T-helper 2 cell treated with Interferon-gamma antibody and Interleukin-4, amounts not matched to agents 5 μg/mL and 100 μg/mL, for 36 hours (primary cell): ENCODE measurements around the gene KCNH2.
"Not testable (repeated sequence)": the region's sequence is repeated elsewhere in the genome, so short reads cannot be mapped to it uniquely, and the experiment has no call there.

Source experiments
- DNase-seq: peaks from one replicate; pipeline ENCODE4 v3.0.0; 2021; ENCODE audit warnings: low spot score
- H3K27ac Mint-ChIP-seq: one replicate; pipeline ENCODE4 v1.8.0; 2021; ENCODE audit warnings: mild to moderate bottlenecking, mixed read lengths
- H3K27me3 Mint-ChIP-seq: one replicate; pipeline ENCODE4 v1.8.0; 2021; ENCODE audit warnings: low read depth, mixed read lengths
- H3K36me3 Mint-ChIP-seq: one replicate; pipeline ENCODE4 v1.8.0; 2021; ENCODE audit warnings: low read depth, mixed read lengths
- H3K4me1 Mint-ChIP-seq: one replicate; pipeline ENCODE4 v1.8.0; 2021; ENCODE audit warnings: low read depth, mixed read lengths
- H3K4me3 Mint-ChIP-seq: one replicate; pipeline ENCODE4 v1.8.0; 2022; ENCODE audit warnings: mild to moderate bottlenecking, moderate library complexity, mixed read lengths
- H3K9me3 Mint-ChIP-seq: one replicate; pipeline ENCODE4 v1.8.0; 2021; ENCODE audit warnings: mixed read lengths

KCNH2 gene

DNA sequence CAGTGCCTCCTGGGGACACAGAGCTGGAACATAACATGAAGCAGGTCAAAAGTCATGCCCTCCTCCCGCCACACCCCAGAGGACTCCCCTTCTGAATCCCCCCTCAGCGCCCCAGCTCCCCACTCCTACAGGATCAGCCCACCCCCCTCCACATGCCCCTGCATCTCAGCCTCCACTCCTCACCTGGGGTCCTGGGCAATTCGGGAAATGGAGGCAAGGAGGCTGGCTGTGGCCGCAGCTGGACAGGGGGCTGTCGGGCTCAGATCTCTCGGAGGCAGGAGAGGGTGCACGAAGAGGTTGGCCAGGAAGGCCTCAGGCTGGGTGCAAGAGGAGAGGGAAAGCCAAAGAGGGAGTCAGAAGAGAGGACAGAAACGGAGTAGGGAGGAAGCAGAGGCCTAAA, 38.4 kb upstream of the KCNH2 start:
- H3K27me3 Mint-ChIP-seq, result peaks cover 35% of the 10 kb centered on the region
- peaks cover 21% of the 10 kb centered on the region for H3K36me3 Mint-ChIP-seq
- no peaks in the 10 kb centered on the region for H3K9me3 Mint-ChIP-seq
- H3K4me3 Mint-ChIP-seq, result peak overlapping the region; percentile 29
- H3K4me1 Mint-ChIP-seq, result peaks cover 52% of the 10 kb centered on the region
- DNase-seq, result no peak
- peak overlapping the region; percentile 66 for H3K27ac Mint-ChIP-seq

DNA sequence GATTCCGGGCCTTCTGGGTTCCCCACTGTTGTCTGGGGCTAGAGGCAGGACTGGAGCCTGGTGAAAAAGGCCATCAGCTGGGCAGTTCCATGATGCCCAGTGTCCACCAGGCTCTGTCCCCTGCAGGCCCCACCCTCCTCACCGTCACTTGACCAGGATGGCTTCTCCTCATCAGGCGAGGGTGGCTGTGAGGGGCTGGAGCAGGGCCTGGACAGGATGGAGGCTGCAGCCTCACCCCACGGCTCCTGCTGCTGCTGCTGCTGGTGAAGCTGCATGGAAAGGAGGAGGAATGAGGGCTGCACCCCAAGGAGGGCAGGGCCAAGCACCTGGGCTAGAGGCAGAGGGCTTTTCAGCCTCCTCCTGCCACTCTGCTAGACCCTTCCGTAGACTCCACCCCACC, 37.8 kb upstream of the KCNH2 start:
- H3K4me3 Mint-ChIP-seq, result no peak overlapping the region
- peaks cover 31% of the 10 kb centered on the region for H3K27me3 Mint-ChIP-seq
- H3K36me3 Mint-ChIP-seq, result peaks cover 21% of the 10 kb centered on the region
- peaks cover 56% of the 10 kb centered on the region for H3K4me1 Mint-ChIP-seq
- no peak for DNase-seq
- no peaks in the 10 kb centered on the region for H3K9me3 Mint-ChIP-seq
- peak overlapping the region; percentile 66 for H3K27ac Mint-ChIP-seq

- Mint-ChIP-seq H3K4me3 (peak overlapping the region; percentile 84), H3K9me3 (no peaks in the 10 kb centered on the region), H3K4me1 (peaks cover 63% of the 10 kb centered on the region), H3K36me3 (peaks cover 21% of the 10 kb centered on the region), H3K27me3 (peaks cover 21% of the 10 kb centered on the region), H3K27ac (peak overlapping the region; percentile 93)
- DNase-seq, result peak; percentile 14
Observed at GRCh38 chr7:151014950-151015349, 36.8 kb upstream of the KCNH2 start.

GRCh38 chr7:151013733-151014497, 35.8 kb upstream of the KCNH2 start:
- H3K4me1 Mint-ChIP-seq, result peaks cover 61% of the 10 kb centered on the region
- H3K27me3 Mint-ChIP-seq, result peaks cover 13% of the 10 kb centered on the region
- H3K4me3 Mint-ChIP-seq, result peak overlapping the region; percentile 84
- DNase-seq, result peak; percentile 85
- peaks cover 21% of the 10 kb centered on the region for H3K36me3 Mint-ChIP-seq
- H3K9me3 Mint-ChIP-seq, result no peaks in the 10 kb centered on the region
- H3K27ac Mint-ChIP-seq, result peak overlapping the region; percentile 93

DNA sequence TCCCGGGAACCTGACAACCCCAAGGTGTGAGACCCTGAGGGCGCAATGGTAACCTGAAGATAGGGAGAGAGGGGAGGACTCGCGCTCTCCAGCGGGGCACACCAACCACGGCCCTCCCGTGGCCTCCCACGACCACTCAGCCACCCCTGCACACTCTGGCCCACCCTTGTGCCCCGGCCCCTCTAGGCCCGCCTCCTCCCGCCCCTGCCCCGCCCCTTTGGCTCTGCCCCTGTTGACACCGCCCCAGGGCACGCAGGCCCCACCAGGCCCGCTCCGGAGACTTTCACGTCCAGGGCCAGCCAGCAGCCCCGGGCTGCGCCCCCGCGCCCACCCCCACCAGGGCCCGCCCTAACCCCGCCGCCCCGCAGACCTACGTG, 35.2 kb upstream of the KCNH2 start:
- Mint-ChIP-seq H3K4me3 (peak overlapping the region; percentile 84), H3K27me3 (peaks cover 9% of the 10 kb centered on the region), H3K36me3 (peaks cover 23% of the 10 kb centered on the region), H3K9me3 (no peaks in the 10 kb centered on the region), H3K4me1 (peaks cover 61% of the 10 kb centered on the region), H3K27ac (peak overlapping the region; percentile 93)
- DNase-seq, result no peak

DNA sequence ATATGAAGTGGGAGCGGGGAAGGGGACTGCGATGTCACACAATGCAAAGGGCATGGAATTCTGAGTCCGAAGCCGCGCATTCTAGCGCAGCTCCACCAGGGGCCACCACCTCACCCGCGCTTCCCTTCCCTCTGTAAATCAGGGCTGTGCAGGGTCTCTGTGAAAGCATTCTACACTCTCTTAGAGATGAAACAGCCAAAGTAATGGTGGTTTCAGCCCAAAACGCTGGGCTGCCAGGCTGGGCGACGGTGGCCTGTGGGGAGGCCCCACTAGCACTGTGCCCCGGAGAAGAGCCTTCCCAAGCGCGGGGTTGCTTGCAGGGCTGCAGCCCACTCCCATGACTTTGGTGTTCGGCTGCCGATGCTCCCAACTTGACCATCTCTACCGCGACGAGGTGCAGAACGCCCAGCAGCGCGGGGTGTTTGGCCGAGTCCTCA, 34.8 kb upstream of the KCNH2 start:
- Mint-ChIP-seq H3K9me3 (no peaks in the 10 kb centered on the region), H3K27ac (peak overlapping the region; percentile 79), H3K4me3 (peak overlapping the region; percentile 71), H3K36me3 (peaks cover 21% of the 10 kb centered on the region), H3K27me3 (peaks cover 5% of the 10 kb centered on the region), H3K4me1 (peaks cover 62% of the 10 kb centered on the region)
- no peak for DNase-seq

DNA sequence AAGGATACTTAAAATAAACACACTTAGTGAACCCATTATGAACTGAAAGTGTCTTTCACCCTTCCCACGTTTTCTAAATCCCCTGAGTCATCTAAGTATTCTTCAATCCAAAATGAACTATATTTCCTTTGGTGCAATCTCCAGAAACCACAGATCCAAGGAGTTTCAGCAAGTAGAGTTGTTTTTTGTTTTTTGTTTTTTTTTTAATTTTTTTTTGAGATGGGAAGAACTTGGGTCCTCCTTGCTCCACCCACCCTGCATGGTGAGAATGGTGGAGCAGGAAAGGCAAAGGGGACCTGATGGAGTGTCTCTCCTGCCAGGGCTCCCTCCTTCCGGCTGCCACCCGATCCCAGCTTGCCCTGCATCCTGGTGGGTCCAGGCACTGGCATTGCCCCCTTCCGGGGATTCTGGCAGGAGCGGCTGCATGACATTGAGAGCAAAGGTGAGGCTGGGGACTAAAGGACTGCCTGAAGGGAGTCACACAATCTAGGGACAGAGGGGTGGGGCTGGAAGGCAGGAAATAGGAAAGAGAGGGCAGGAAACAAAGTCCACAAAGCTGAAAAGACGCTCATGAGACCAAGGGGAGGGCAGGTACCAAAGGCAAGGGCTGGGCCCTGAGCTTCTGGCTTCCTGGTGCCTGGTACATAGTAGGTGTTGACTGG, 34.0 kb upstream of the KCNH2 start:
- Mint-ChIP-seq H3K27ac (peak overlapping the region; percentile 93), H3K27me3 (no peaks in the 10 kb centered on the region), H3K4me3 (peak overlapping the region; percentile 71), H3K4me1 (peaks cover 62% of the 10 kb centered on the region), H3K9me3 (no peaks in the 10 kb centered on the region), H3K36me3 (peaks cover 21% of the 10 kb centered on the region)
- DNase-seq, result no peak

DNA sequence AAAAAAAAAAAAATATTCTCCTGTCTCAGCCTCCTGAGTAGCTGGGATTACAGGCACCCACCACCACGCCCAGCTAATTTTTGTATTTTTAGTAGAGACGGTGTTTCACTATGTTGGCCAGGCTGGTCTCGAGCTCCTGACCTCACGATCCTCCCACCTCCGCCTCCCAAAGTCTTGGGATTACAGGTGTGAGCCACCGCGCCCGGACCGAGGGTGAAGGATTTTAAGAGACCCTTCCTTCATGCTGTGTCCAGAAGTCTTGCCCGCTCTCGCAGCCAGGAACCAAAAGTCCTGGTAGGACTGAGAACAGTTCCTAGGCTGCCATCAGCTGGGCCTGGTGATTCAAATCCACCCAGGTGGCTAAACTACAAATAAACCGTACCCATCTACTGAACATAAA, 33.5 kb upstream of the KCNH2 start:
- peak overlapping the region; percentile 71 for H3K4me3 Mint-ChIP-seq

DNA sequence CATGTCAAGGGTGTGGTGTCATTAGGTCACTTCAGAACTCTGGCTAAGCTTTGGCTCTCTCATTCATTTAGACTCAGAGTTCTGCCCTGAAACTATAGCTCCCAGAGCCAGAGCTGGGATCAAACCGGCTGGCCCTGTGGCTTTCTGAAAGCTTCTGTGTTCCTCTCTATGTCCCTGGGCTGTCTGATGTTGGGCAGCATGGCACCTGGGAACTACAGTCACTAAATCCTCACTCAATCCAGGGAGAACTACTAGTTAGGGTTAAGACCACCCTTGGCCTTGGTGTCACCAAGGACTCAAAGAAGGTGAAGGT, 32.9 kb upstream of the KCNH2 start:
- Mint-ChIP-seq H3K4me3 (peak overlapping the region; percentile 76), H3K27me3 (no peaks in the 10 kb centered on the region), H3K9me3 (no peaks in the 10 kb centered on the region)

More for the DNA sequence above, 33.5 kb upstream of the KCNH2 start:
- not testable (repeated sequence) for H3K27me3 Mint-ChIP-seq, DNase-seq, H3K9me3 Mint-ChIP-seq
- H3K36me3 Mint-ChIP-seq, result peaks cover 21% of the 10 kb centered on the region
- H3K4me1 Mint-ChIP-seq, result peaks cover 63% of the 10 kb centered on the region
- peak overlapping the region; percentile 93 for H3K27ac Mint-ChIP-seq

GRCh38 chr7:151010307-151011096, 32.4 kb upstream of the KCNH2 start:
- no peaks in the 10 kb centered on the region for H3K9me3 Mint-ChIP-seq
- H3K27ac Mint-ChIP-seq, result peak overlapping the region; percentile 93
- peaks cover 59% of the 10 kb centered on the region for H3K4me1 Mint-ChIP-seq
- H3K27me3 Mint-ChIP-seq, result no peaks in the 10 kb centered on the region
- H3K4me3 Mint-ChIP-seq, result peak overlapping the region; percentile 76
- H3K36me3 Mint-ChIP-seq, result peaks cover 23% of the 10 kb centered on the region
- DNase-seq, result peak; percentile 28

More for the DNA sequence above, 32.9 kb upstream of the KCNH2 start:
- Mint-ChIP-seq H3K27ac (peak overlapping the region; percentile 93), H3K4me1 (peaks cover 61% of the 10 kb centered on the region), H3K36me3 (peaks cover 21% of the 10 kb centered on the region)
- no peak for DNase-seq

- Mint-ChIP-seq H3K36me3 (peaks cover 18% of the 10 kb centered on the region), H3K9me3 (no peaks in the 10 kb centered on the region), H3K4me1 (peaks cover 56% of the 10 kb centered on the region), H3K27me3 (no peaks in the 10 kb centered on the region), H3K4me3 (peak overlapping the region; percentile 76), H3K27ac (peak overlapping the region; percentile 93)
- DNase-seq, result no peak
Observed at GRCh38 chr7:151010037-151010306, 31.9 kb upstream of the KCNH2 start.

DNA sequence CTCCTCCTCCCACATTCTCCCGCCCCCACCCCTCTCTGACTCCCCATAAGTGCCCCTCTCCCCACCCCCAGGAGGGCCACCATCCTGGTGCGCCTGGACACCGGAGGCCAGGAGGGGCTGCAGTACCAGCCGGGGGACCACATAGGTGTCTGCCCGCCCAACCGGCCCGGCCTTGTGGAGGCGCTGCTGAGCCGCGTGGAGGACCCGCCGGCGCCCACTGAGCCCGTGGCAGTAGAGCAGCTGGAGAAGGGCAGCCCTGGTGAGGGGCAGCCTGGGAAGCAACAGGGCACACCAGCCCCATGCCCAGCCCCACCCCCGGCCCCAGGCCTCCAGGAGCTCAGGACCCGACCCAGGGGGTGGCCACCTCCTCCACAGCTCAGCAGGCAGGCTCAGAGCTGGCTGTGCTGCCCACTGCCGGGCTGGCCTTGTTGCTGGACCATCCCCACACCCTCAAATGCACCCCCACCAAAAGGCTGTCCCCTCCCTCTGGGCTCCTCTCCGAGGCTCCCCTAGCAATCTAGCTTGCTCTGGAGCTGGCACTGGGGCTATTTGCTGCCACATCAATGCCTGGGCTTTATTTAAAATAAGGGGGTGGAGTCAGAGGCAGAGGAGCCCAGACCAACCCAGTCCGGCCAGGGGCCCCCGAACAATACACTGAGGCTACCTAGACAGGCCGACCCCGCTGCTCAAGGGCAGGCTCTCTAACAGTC, 31.4 kb upstream of the KCNH2 start:
- Mint-ChIP-seq H3K9me3 (no peaks in the 10 kb centered on the region), H3K36me3 (peaks cover 17% of the 10 kb centered on the region), H3K4me3 (peak overlapping the region; percentile 83), H3K27ac (no peak overlapping the region), H3K4me1 (peaks cover 52% of the 10 kb centered on the region), H3K27me3 (no peaks in the 10 kb centered on the region)
- no peak for DNase-seq

- peaks cover 47% of the 10 kb centered on the region for H3K4me1 Mint-ChIP-seq
- H3K36me3 Mint-ChIP-seq, result peaks cover 13% of the 10 kb centered on the region
- peak; percentile 75 for DNase-seq
- H3K27me3 Mint-ChIP-seq, result no peaks in the 10 kb centered on the region
- peak overlapping the region; percentile 83 for H3K4me3 Mint-ChIP-seq
- no peaks in the 10 kb centered on the region for H3K9me3 Mint-ChIP-seq
- peak overlapping the region; percentile 74 for H3K27ac Mint-ChIP-seq
Observed at GRCh38 chr7:151008511-151009323, 30.6 kb upstream of the KCNH2 start.
